HepG2 (cell line): ENCODE data around the gene ZKSCAN8. TPM values are rescaled to one million over a fixed set of nuclear protein-coding genes. Genes with fewer than 3 reads are reported as not detected.

ENCODE experiments used
- CBX5 ChIP-seq: sonication (generic); formaldehyde crosslinking; IDR thresholded peaks from 2 replicates; pipeline ENCODE4 v1.4.0; 2020; ENCODE audit warnings: missing genetic modification reagents, borderline replicate concordance
- CEBPG ChIP-seq: IDR thresholded peaks from 2 replicates; pipeline ENCODE4 v1.6.1; 2016
- MATR3 ChIP-seq: sonication (generic); formaldehyde crosslinking; IDR thresholded peaks from 2 replicates; pipeline ENCODE4 v1.4.0; 2020; ENCODE audit warnings: missing genetic modification reagents
- NR1H2 ChIP-seq: sonication (generic); formaldehyde crosslinking; IDR thresholded peaks from 2 replicates; pipeline ENCODE4 v1.8.1; 2022; ENCODE audit warnings: low read depth, missing genetic modification reagents, borderline replicate concordance
- PRMT3 ChIP-seq: sonication (generic); formaldehyde crosslinking; IDR thresholded peaks from 2 replicates; pipeline ENCODE4 v1.8.1; 2022; ENCODE audit warnings: low read depth, mild to moderate bottlenecking, moderate library complexity, missing genetic modification reagents, borderline replicate concordance
- ZBTB21 ChIP-seq: sonication (generic); formaldehyde crosslinking; IDR thresholded peaks from 2 replicates; pipeline ENCODE4 v1.4.0; 2020; ENCODE audit warnings: missing genetic modification reagents
- ZNF530 ChIP-seq: sonication (generic); formaldehyde crosslinking; IDR thresholded peaks from 2 replicates; pipeline ENCODE4 v1.5.0; 2020; ENCODE audit warnings: low read depth, mild to moderate bottlenecking, missing genetic modification reagents
- ZNF563 ChIP-seq: sonication (generic); formaldehyde crosslinking; IDR thresholded peaks from 2 replicates; pipeline ENCODE4 v1.8.0; 2022; ENCODE audit warnings: mild to moderate bottlenecking, moderate library complexity, missing genetic modification reagents
- polyA plus RNA-seq, 8 experiments: library from polyadenylated mRNA; depleted of rRNA in 3 of 8; stranded (reverse) in 7 of 8; unstranded in 1 of 8; fragments of >200 nt; fragmentation: Illumina TruSeq in 4 of 8; extraction: Trizol in 4 of 8; gene quantifications; 2 replicates each; pipeline versions ENCODE4 v1.2.1 to v1.2.3, GENCODE V29; 2011 to 2016; ENCODE audit warnings: low read depth in 4 of 8, missing spikeins in 1 of 8, mixed read lengths in 1 of 8; ENCODE audit not compliant: insufficient read depth in 1 of 8
- total RNA-seq, 5 experiments: library from RNA; depleted of rRNA; stranded (reverse); fragments of >200 nt; fragmentation: Illumina TruSeq; extraction: Trizol; gene quantifications; 2 replicates each; pipeline ENCODE4 v1.2.3, GENCODE V29; 2016; ENCODE audit warnings: low read depth in 1 of 5
- TF ChIP-seq, protein P1 (sequence below): sonication (generic); formaldehyde crosslinking; IDR thresholded peaks from 2 replicates; pipeline ENCODE4 v1.4.0; 2020; ENCODE audit warnings: missing genetic modification reagents
- TF ChIP-seq, protein P2 (sequence below): sonication (generic); formaldehyde crosslinking; IDR thresholded peaks from 2 replicates; pipeline ENCODE4 v1.5.0; 2020; ENCODE audit warnings: missing genetic modification reagents
- TF ChIP-seq, protein P3 (sequence below): sonication (generic); formaldehyde crosslinking; IDR thresholded peaks from 2 replicates; pipeline ENCODE4 v1.4.0; 2020; ENCODE audit warnings: missing genetic modification reagents, borderline replicate concordance
- TF ChIP-seq, protein P4 (sequence below): sonication (generic); formaldehyde crosslinking; IDR thresholded peaks from 2 replicates; pipeline ENCODE4 v1.4.0; 2020; ENCODE audit warnings: mild to moderate bottlenecking, missing genetic modification reagents
- TF ChIP-seq, protein P5 (sequence below), 2 experiments: fragments of 450-650 bp in 1 of 2; sonication (generic) in 1 of 2; formaldehyde crosslinking in 1 of 2; IDR thresholded peaks; 2 replicates each; pipeline versions ENCODE4 v1.6.1 to v1.8.0; 2016 to 2022; ENCODE audit warnings: antibody characterized with exemption in 1 of 2, mild to moderate bottlenecking in 1 of 2, missing genetic modification reagents in 1 of 2
- TF ChIP-seq, protein P6 (sequence below): sonication (generic); formaldehyde crosslinking; IDR thresholded peaks from 2 replicates; pipeline ENCODE4 v1.4.0; 2020; ENCODE audit warnings: mild to moderate bottlenecking, missing genetic modification reagents

The ZKSCAN8 gene
- total and polyA plus RNA-seq, 2 of the 13 experiments (the other 11 are each of a cell fraction or from before 2014, with no cell fraction given), result 12.4 to 20.9 TPM

DNA sequence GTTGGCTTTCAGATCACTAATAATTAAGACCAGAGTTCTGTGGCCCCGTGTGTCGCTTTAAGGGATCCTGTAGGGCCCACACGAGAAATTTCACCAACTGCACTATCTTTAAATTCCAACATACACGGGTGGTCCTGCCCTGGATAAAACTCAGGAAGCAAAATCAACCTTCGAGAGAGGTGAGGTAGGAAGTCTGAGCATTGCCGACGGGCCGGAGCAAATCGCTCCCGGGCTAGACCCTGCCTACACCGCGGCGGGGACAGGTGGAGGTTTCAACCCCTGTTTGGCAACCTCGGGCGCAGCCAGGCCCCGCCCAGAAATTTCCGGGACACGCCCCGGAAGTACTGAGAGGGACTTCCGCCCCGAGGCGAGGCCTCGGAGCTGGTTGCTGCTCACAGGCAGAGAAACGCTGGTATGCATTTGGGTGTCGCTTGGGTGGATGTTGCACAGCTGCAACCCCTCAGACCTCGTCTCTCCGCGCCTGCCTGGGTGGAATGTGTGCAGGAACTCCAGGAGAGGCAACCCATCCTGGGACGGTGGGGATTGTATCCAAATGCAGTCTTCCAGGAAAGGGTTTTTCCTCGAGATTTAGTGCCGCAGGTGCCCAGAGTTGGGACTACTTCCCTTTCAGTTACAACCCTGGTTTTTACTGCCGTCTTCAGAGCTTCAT, 19.9 kb downstream of the ZKSCAN8 start (continued):
- TF ChIP-seq, protein P1, sequence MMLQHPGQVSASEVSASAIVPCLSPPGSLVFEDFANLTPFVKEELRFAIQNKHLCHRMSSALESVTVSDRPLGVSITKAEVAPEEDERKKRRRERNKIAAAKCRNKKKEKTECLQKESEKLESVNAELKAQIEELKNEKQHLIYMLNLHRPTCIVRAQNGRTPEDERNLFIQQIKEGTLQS (CRISPR knock-in tag), result no peak
- peak; percentile 55; the same call in 1 of the 2 replicates for TF ChIP-seq CBX5
- no peak for TF ChIP-seq ZBTB21
- TF ChIP-seq, protein P2, sequence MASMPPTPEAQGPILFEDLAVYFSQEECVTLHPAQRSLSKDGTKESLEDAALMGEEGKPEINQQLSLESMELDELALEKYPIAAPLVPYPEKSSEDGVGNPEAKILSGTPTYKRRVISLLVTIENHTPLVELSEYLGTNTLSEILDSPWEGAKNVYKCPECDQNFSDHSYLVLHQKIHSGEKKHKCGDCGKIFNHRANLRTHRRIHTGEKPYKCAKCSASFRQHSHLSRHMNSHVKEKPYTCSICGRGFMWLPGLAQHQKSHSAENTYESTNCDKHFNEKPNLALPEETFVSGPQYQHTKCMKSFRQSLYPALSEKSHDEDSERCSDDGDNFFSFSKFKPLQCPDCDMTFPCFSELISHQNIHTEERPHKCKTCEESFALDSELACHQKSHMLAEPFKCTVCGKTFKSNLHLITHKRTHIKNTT, result no peak
- TF ChIP-seq, protein P3, sequence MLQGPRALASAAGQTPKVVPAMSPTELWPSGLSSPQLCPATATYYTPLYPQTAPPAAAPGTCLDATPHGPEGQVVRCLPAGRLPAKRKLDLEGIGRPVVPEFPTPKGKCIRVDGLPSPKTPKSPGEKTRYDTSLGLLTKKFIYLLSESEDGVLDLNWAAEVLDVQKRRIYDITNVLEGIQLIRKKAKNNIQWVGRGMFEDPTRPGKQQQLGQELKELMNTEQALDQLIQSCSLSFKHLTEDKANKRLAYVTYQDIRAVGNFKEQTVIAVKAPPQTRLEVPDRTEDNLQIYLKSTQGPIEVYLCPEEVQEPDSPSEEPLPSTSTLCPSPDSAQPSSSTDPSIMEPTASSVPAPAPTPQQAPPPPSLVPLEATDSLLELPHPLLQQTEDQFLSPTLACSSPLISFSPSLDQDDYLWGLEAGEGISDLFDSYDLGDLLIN (CRISPR knock-in tag), result no peak
- no peak for TF ChIP-seq MATR3
- TF ChIP-seq PRMT3, result no peak
- TF ChIP-seq ZNF530 (CRISPR knock-in tag), result no peak
- peak; percentile 66 for TF ChIP-seq CEBPG (CRISPR knock-in tag)
- TF ChIP-seq NR1H2 (CRISPR knock-in tag), result peak; percentile 56; the same call in 1 of the 2 replicates
- TF ChIP-seq, protein P4, sequence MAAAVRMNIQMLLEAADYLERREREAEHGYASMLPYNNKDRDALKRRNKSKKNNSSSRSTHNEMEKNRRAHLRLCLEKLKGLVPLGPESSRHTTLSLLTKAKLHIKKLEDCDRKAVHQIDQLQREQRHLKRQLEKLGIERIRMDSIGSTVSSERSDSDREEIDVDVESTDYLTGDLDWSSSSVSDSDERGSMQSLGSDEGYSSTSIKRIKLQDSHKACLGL (CRISPR knock-in tag), result 0 out of 2 replicates have a peak, but pooled peaks have one; percentile 65
- TF ChIP-seq, protein P5, sequence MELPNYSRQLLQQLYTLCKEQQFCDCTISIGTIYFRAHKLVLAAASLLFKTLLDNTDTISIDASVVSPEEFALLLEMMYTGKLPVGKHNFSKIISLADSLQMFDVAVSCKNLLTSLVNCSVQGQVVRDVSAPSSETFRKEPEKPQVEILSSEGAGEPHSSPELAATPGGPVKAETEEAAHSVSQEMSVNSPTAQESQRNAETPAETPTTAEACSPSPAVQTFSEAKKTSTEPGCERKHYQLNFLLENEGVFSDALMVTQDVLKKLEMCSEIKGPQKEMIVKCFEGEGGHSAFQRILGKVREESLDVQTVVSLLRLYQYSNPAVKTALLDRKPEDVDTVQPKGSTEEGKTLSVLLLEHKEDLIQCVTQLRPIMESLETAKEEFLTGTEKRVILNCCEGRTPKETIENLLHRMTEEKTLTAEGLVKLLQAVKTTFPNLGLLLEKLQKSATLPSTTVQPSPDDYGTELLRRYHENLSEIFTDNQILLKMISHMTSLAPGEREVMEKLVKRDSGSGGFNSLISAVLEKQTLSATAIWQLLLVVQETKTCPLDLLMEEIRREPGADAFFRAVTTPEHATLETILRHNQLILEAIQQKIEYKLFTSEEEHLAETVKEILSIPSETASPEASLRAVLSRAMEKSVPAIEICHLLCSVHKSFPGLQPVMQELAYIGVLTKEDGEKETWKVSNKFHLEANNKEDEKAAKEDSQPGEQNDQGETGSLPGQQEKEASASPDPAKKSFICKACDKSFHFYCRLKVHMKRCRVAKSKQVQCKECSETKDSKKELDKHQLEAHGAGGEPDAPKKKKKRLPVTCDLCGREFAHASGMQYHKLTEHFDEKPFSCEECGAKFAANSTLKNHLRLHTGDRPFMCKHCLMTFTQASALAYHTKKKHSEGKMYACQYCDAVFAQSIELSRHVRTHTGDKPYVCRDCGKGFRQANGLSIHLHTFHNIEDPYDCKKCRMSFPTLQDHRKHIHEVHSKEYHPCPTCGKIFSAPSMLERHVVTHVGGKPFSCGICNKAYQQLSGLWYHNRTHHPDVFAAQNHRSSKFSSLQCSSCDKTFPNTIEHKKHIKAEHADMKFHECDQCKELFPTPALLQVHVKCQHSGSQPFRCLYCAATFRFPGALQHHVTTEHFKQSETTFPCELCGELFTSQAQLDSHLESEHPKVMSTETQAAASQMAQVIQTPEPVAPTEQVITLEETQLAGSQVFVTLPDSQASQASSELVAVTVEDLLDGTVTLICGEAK (IDR thresholded peaks at IDR 0.05), result peak; percentile 55; the same call in 1 of the 2 replicates
- TF ChIP-seq, protein P5 (CRISPR knock-in tag; IDR thresholded peaks at IDR 0.05), result no peak
- TF ChIP-seq, protein P6, sequence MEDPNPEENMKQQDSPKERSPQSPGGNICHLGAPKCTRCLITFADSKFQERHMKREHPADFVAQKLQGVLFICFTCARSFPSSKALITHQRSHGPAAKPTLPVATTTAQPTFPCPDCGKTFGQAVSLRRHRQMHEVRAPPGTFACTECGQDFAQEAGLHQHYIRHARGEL (CRISPR knock-in tag), result 0 out of 2 replicates have a peak, but pooled peaks have one; percentile 72
- peak; percentile 63; the same call in 1 of the 2 replicates for TF ChIP-seq ZNF563 (CRISPR knock-in tag)
